ENCODE results near the gene GAB1.

Gene GAB1

GRCh38 chr4:143489106-143489505, 152.4 kb downstream of the GAB1 start:
- no peak for DNase-seq (ENCODE audit: low read depth in 2 of 2)

- no peak for DNase-seq (ENCODE audit: low read depth in 2 of 2)
Measured at GRCh38 chr4:143498021-143498420, 161.3 kb downstream of the GAB1 start.

GRCh38 chr4:143502231-143502630, 165.6 kb downstream of the GAB1 start:
- DNase-seq (ENCODE audit: low read depth in 2 of 2), result no peak

GRCh38 chr4:143506031-143506430, 169.4 kb downstream of the GAB1 start:
- no peak for DNase-seq (ENCODE audit: low read depth in 2 of 2)

- DNase-seq (ENCODE audit: low read depth in 2 of 2), result no peak
Measured at GRCh38 chr4:143511906-143512305, 175.2 kb downstream of the GAB1 start.

GRCh38 chr4:143512978-143513313, 176.3 kb downstream of the GAB1 start:
- no peak for DNase-seq (ENCODE audit: low read depth in 2 of 2)

GRCh38 chr4:143513314-143514168, 176.9 kb downstream of the GAB1 start, which contains the start of gene SMARCA5:
SMARCA5 (plus strand) TSS chr4:143513702; CDS start chr4:143513925, 223 bp downstream.
- peak; percentile 91 to 95 for DNase-seq (ENCODE audit: low read depth in 2 of 2)

- DNase-seq (ENCODE audit: low read depth in 2 of 2), result no peak
Measured at GRCh38 chr4:143514169-143514495, 177.5 kb downstream of the GAB1 start.

- no peak for DNase-seq (ENCODE audit: low read depth in 2 of 2)
Measured at GRCh38 chr4:143514497-143514896, 177.8 kb downstream of the GAB1 start.

GRCh38 chr4:143514901-143515300, 178.2 kb downstream of the GAB1 start:
- no peak for DNase-seq (ENCODE audit: low read depth in 2 of 2)

- no peak for DNase-seq (ENCODE audit: low read depth in 2 of 2)
Measured at GRCh38 chr4:143515905-143516304, 179.2 kb downstream of the GAB1 start.

GRCh38 chr4:143517764-143518163, 181.1 kb downstream of the GAB1 start:
- no peak for DNase-seq (ENCODE audit: low read depth in 2 of 2)

All from stimulated activated CD8-positive, alpha-beta memory T cell treated with anti-CD3 and anti-CD28 coated beads, Interleukin-7, amount 100 ng/mL, for 4 hours (primary cell).